Neutrophil (primary cell): Measurements from ENCODE around the gene NPR1.

Source experiments
- H3K27ac ChIP-seq: fragments of 200-600 bp; sonication (generic); 2 replicates; pipeline ENCODE4 v1.5.1; 2016; ENCODE audit warnings: mild to moderate bottlenecking, moderate library complexity
- H3K27me3 ChIP-seq: fragments of 200-600 bp; sonication (generic); 2 replicates; pipeline ENCODE4 v1.6.0; 2016; ENCODE audit warnings: mild to moderate bottlenecking
- H3K36me3 ChIP-seq: fragments of 200-600 bp; sonication (generic); 2 replicates; pipeline ENCODE4 v1.5.1; 2017
- H3K4me1 ChIP-seq, 2 experiments: fragments of 200-600 bp in 1 of 2; sonication (generic) in 1 of 2; 1 replicate in 1 of 2; 2 replicates in 1 of 2; pipeline versions ENCODE4 v1.5.1 to v1.6.1; 2013 to 2016; ENCODE audit warnings: low read depth in 1 of 2, low read length in 1 of 2, mild to moderate bottlenecking in 1 of 2, moderate library complexity in 1 of 2; ENCODE audit not compliant: control insufficient read depth in 1 of 2, insufficient read depth in 1 of 2
- H3K4me3 ChIP-seq, 2 experiments: fragments of 200-600 bp in 1 of 2; sonication (generic) in 1 of 2; 1 replicate in 1 of 2; 2 replicates in 1 of 2; pipeline ENCODE4 v1.5.1; 2013 to 2016; ENCODE audit warnings: low read depth in 1 of 2, low read length in 1 of 2, mild to moderate bottlenecking in 1 of 2, moderate library complexity in 1 of 2
- H3K9me3 ChIP-seq: fragments of 200-600 bp; sonication (generic); 2 replicates; pipeline ENCODE4 v1.5.1; 2016
- CTCF ChIP-seq: fragments of 200-600 bp; sonication (generic); IDR thresholded peaks from 2 replicates; pipeline ENCODE4 v1.5.1; 2016; ENCODE audit warnings: antibody characterized with exemption

The NPR1 gene

GRCh38 chr1:153677718-153678518 lies 570 bp upstream of the NPR1 start:
- H3K27me3 ChIP-seq, result peaks cover 59% of the 10 kb centered on the region
- peak; percentile 67 for TF ChIP-seq CTCF
- no peaks in the 10 kb centered on the region for H3K36me3 ChIP-seq
- no peaks in the 10 kb centered on the region for H3K9me3 ChIP-seq
- H3K4me3 ChIP-seq, result peak overlapping the region; percentile 42 to 54
- H3K4me1 ChIP-seq, result peaks cover 24 to 26% of the 10 kb centered on the region in 2 experiments
- H3K27ac ChIP-seq, result no peak overlapping the region

DNA sequence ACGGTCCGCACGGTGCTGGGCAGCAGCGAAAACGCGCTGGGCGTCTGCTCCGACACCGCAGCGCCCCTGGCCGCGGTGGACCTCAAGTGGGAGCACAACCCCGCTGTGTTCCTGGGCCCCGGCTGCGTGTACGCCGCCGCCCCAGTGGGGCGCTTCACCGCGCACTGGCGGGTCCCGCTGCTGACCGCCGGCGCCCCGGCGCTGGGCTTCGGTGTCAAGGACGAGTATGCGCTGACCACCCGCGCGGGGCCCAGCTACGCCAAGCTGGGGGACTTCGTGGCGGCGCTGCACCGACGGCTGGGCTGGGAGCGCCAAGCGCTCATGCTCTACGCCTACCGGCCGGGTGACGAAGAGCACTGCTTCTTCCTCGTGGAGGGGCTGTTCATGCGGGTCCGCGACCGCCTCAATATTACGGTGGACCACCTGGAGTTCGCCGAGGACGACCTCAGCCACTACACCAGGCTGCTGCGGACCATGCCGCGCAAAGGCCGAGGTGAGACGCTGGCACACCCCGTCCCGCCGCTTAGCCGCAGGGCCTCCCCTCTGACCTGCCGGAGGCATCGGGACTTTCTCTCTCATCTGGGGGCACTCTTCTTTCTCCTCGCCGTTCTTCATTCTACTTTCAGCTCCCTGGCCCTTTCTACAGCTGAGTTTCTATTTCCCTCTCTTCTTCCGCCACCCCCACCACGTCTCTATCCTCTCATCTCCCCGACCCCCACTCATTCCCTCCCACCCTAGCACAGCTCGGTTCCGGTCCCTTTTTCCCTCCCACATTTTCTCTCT lies 1.0 kb downstream of the NPR1 start:
- Histone ChIP-seq H3K27ac (no peak overlapping the region), H3K36me3 (no peaks in the 10 kb centered on the region), H3K4me3 (peak overlapping the region; percentile 42 to 54), H3K9me3 (no peaks in the 10 kb centered on the region), H3K27me3 (peaks cover 69% of the 10 kb centered on the region), H3K4me1 (peaks cover 24 to 26% of the 10 kb centered on the region in 2 experiments)
- TF ChIP-seq CTCF, result no peak

- Histone ChIP-seq H3K4me1 (peaks cover 24 to 26% of the 10 kb centered on the region in 2 experiments), H3K27ac (no peak overlapping the region), H3K27me3 (peaks cover 72% of the 10 kb centered on the region), H3K36me3 (no peaks in the 10 kb centered on the region), H3K9me3 (no peaks in the 10 kb centered on the region), H3K4me3 (no peak overlapping the region)
- no peak for TF ChIP-seq CTCF
These were observed 1.6 kb downstream of the NPR1 start for GRCh38 chr1:153680120-153680403.

- peaks cover 68% of the 10 kb centered on the region for H3K27me3 ChIP-seq
- no peaks in the 10 kb centered on the region for H3K9me3 ChIP-seq
- TF ChIP-seq CTCF, result no peak
- H3K36me3 ChIP-seq, result no peaks in the 10 kb centered on the region
- no peak overlapping the region for H3K27ac ChIP-seq
- H3K4me1 ChIP-seq, result peaks cover 21 to 22% of the 10 kb centered on the region in 2 experiments
- no peak overlapping the region for H3K4me3 ChIP-seq
These were observed 4.2 kb downstream of the NPR1 start for GRCh38 chr1:153682730-153683129.

GRCh38 chr1:153683854-153684253 lies 5.4 kb downstream of the NPR1 start:
- no peaks in the 10 kb centered on the region for H3K36me3 ChIP-seq
- no peak for TF ChIP-seq CTCF
- H3K4me1 ChIP-seq, result peaks cover 10% of the 10 kb centered on the region in 2 experiments
- H3K4me3 ChIP-seq, result no peak overlapping the region
- H3K27ac ChIP-seq, result no peak overlapping the region
- H3K9me3 ChIP-seq, result no peaks in the 10 kb centered on the region
- peaks cover 57% of the 10 kb centered on the region for H3K27me3 ChIP-seq
